Measurements from ENCODE around the gene TMEM258. TPM values are rescaled to one million over a fixed set of nuclear protein-coding genes. Genes with fewer than 3 reads are reported as not detected.

Gene TMEM258
- total RNA-seq, 4 donors from 2014 or later = 33.6 to 42.8 (median 36.6) TPM

DNA sequence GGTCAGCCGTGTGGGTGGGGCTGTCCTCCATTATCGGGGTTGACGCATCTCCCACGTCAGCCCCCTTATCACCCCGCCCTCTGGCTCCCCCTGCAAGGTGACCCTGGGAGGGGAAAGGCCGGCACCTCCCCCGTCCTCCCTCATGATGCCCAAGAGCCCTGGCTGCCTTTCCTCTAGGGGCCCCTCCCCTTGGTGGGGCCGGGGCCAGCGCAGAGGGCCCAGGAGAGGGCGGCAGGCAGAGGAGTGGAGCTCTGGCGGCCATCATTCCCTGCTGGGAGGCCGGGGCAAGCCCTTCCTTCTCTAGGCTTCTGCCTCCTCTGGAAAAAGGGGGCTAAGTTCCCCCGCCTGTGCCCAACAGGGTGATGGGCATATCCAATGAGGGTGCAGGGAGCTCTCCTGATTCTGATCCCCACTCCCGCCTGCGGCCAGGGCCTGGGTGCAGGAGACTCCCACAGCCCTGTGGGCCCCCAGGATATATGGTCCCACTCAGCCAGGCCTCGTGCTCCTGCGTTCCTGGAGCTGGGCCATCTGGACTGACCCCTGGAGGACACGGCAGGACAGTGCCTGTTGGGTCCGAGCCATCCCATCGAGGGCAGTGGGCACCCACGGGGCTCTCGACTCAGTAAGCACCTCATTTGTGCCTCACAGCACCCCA, 27.7 kb downstream of the TMEM258 start:
- 40 to 68% methylated on average over 14 to 18 of the region's 22 CpGs for WGBS, 2 donors
- no peak overlapping the region for H3K4me3 ChIP-seq (ENCODE audit: low read depth, poor library complexity, severe bottlenecking)
- TF ChIP-seq CTCF (IDR thresholded peaks at IDR 0.05) (no peak), POLR2A (IDR thresholded peaks at IDR 0.05) (no peak)
- no peak for DNase-seq (ENCODE audit: low spot score in 2 of 2)
- intact Hi-C loops (cut with DNase I; ENCODE audit: low total_unique reads) = no loop called here

GRCh38 chr11:61763930-61764605, 28.3 kb downstream of the TMEM258 start:
- TF ChIP-seq CTCF (IDR thresholded peaks at IDR 0.05) (no peak), POLR2A (IDR thresholded peaks at IDR 0.05) (no peak)
- WGBS, 2 donors = 46 to 62% methylated on average over 20 of the region's 23 CpGs

GRCh38 chr11:61762798-61763197, 29.6 kb downstream of the TMEM258 start:
- TF ChIP-seq POLR2A (IDR thresholded peaks at IDR 0.05) (no peak), CTCF (IDR thresholded peaks at IDR 0.05) (no peak)
- no peak overlapping the region for H3K4me3 ChIP-seq (ENCODE audit: low read depth, poor library complexity, severe bottlenecking)
- intact Hi-C loops (cut with DNase I; ENCODE audit: low total_unique reads) = no loop called here
- DNase-seq (ENCODE audit: low spot score in 2 of 2) = no peak
- WGBS, 2 donors = 24 to 25% methylated on average over 15 of the region's 15 CpGs

More at GRCh38 chr11:61763930-61764605, 28.3 kb downstream of the TMEM258 start:
- no peak for DNase-seq (ENCODE audit: low spot score in 2 of 2)
- intact Hi-C loops (cut with DNase I; ENCODE audit: low total_unique reads) = no loop called here
- no peak overlapping the region for H3K4me3 ChIP-seq (ENCODE audit: low read depth, poor library complexity, severe bottlenecking)

DNA sequence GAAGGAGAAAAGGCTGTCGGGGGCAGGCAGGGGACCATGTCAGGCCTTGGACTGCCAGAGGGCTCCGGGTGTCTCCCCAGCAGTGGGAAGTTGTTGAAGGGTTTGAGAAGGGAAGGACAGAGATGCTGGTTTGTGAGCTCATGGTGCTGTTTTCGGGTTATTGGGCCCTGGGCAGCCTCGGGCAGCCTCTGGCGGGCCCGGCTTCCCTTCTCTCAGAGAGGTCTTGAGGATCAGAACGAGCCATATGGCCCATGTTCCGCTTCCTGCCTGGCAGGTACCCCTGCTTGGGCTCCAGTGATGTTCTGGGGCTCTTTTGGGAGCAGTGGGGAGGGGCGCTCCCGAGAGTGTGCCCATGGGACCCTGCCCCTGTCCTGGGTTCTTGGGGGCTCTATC, 30.2 kb downstream of the TMEM258 start:
- 61 to 70% methylated on average over 8 to 10 of the region's 10 CpGs for WGBS, 2 donors
- intact Hi-C loops (cut with DNase I; ENCODE audit: low total_unique reads) = no loop called here
- no peak for DNase-seq (ENCODE audit: low spot score in 2 of 2)
- no peak overlapping the region for H3K4me3 ChIP-seq (ENCODE audit: low read depth, poor library complexity, severe bottlenecking)
- TF ChIP-seq POLR2A (IDR thresholded peaks at IDR 0.05) (no peak), CTCF (IDR thresholded peaks at IDR 0.05) (no peak)

DNA sequence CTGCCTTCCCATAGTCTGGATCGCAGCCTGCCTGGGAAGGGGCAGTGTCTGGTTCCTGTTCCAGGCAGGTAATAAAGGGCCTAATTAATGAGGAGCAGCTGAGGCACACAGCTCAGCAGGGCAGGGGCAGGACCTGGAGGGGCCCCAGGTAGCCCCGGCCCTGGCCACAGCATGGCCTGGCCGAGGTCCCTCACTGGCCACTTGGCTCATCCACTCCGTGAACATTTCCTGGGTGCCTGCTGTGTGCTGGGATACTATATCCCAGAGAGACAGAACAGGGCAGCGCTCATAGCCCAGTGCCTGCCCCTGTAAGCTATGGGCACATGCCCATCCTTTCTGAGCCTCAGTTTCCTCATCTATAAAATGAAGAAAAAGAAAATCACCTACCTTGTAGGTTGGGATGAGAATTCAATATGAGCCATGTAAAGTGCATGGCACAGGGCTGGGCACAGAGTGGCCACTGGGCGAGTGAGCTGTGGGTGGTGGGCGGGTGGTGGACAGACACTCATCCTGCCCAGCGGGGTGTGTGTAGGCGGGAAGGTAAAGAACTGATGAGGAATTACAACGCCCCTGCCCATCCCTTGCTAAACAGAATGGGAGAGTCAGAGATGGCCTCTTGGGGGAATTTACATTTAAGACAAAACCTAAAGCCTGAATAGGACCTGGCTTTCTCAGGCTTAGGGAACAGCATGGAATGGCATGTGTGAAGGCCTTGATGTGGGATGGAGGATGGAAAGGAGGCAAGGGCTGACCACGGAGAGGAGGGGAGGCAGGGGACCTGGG, 30.8 kb downstream of the TMEM258 start:
- intact Hi-C loops (cut with DNase I; ENCODE audit: low total_unique reads) = no loop called here
- DNase-seq (ENCODE audit: low spot score in 2 of 2) = no peak
- 74 to 86% methylated on average over 11 of the region's 11 CpGs for WGBS, 2 donors
- no peak overlapping the region for H3K4me3 ChIP-seq (ENCODE audit: low read depth, poor library complexity, severe bottlenecking)
- TF ChIP-seq POLR2A (IDR thresholded peaks at IDR 0.05) (no peak), CTCF (IDR thresholded peaks at IDR 0.05) (no peak)
